CD4-positive, alpha-beta T cell (primary cell): Measurements from ENCODE around the gene UHRF1. TPM values are rescaled to one million over a fixed set of nuclear protein-coding genes. Genes with fewer than 3 reads are reported as not detected.
A peak's percentile ranks its signal among the peaks of the same experiment; 100 is the strongest.

Source experiments
- ATAC-seq: fragments of 200-7000 bp; cut with Tn5 transposase; one replicate; pipeline ENCODE4 v1.10.0; 2022; ENCODE audit warnings: mild to moderate bottlenecking; ENCODE audit not compliant: poor library complexity
- CTCF ChIA-PET: fragments of 350-600 bp; sonication (Branson Sonifier 250); formaldehyde crosslinking; loops from one replicate; lab custom pipeline; 2021; ENCODE audit warnings: antibody characterized with exemption, inconsistent platforms; lab: Charles Lee
- POLR2A ChIA-PET: fragments of 350-600 bp; sonication (Branson Sonifier 250); formaldehyde crosslinking; loops from one replicate; lab custom pipeline; 2021; ENCODE audit warnings: antibody characterized with exemption, inconsistent platforms; lab: Charles Lee
- DNase-seq, 14 experiments: peaks; one replicate each; pipeline ENCODE4 v3.0.0-alpha.2; 2013 to 2020; ENCODE audit warnings: mixed read lengths in 2 of 14
- H3K27ac ChIP-seq, 2 donors: one replicate each; pipeline versions ENCODE4 v1.5.1 to v1.7.0; 2013; ENCODE audit warnings: low read length in 2 of 2, low read depth in 1 of 2, mild to moderate bottlenecking in 1 of 2
- H3K27me3 ChIP-seq, 2 experiments: 1 replicate in 1 of 2; 2 replicates in 1 of 2; pipeline versions ENCODE4 v1.6.1 to v1.7.0; 2013; ENCODE audit warnings: low read length in 2 of 2, control low read depth in 1 of 2, mild to moderate bottlenecking in 1 of 2, moderate library complexity in 1 of 2; ENCODE audit not compliant: insufficient read depth in 2 of 2, control insufficient read depth in 1 of 2
- H3K36me3 ChIP-seq: one replicate; pipeline ENCODE4 v1.6.1; 2013; ENCODE audit warnings: low read length, control low read depth; ENCODE audit not compliant: insufficient read depth
- H3K4me1 ChIP-seq: one replicate; pipeline ENCODE4 v1.6.1; 2013; ENCODE audit warnings: low read length, control low read depth; ENCODE audit not compliant: insufficient read depth
- H3K4me3 ChIP-seq: one replicate; pipeline ENCODE4 v1.5.1; 2013; ENCODE audit warnings: mild to moderate bottlenecking, low read length, moderate library complexity
- H3K9me3 ChIP-seq, 2 experiments: 1 replicate in 1 of 2; 2 replicates in 1 of 2; pipeline versions ENCODE4 v1.6.1 to v1.7.0; 2013; ENCODE audit warnings: low read length in 2 of 2, mild to moderate bottlenecking in 2 of 2, control low read depth in 1 of 2, moderate library complexity in 1 of 2; ENCODE audit not compliant: control insufficient read depth in 1 of 2, insufficient read depth in 1 of 2
- H3K27ac Mint-ChIP-seq: one replicate; pipeline ENCODE4 v1.8.0; 2020; ENCODE audit warnings: mixed read lengths
- H3K27me3 Mint-ChIP-seq: one replicate; pipeline ENCODE4 v1.8.0; 2021; ENCODE audit warnings: mixed read lengths
- H3K36me3 Mint-ChIP-seq: one replicate; pipeline ENCODE4 v1.8.0; 2021; ENCODE audit warnings: low read depth, mixed read lengths
- H3K4me1 Mint-ChIP-seq: one replicate; pipeline ENCODE4 v1.8.0; 2021; ENCODE audit warnings: low read depth, mixed read lengths
- H3K4me3 Mint-ChIP-seq: one replicate; pipeline ENCODE4 v1.8.0; 2020; ENCODE audit warnings: mild to moderate bottlenecking, mixed read lengths
- H3K9me3 Mint-ChIP-seq: one replicate; pipeline ENCODE4 v1.8.0; 2020; ENCODE audit warnings: mixed read lengths
- intact Hi-C, 2 experiments: fragments of 100-400 bp; cut with DNase I in 1 of 2; cut with micrococcal nuclease in 1 of 2; formaldehyde crosslinking; loops; one replicate each; pipeline versions ENCODE4 v1.15.1 to v1.9.0; 2023 to 2025; cut with DNase I, micrococcal nuclease
- total RNA-seq, 174 experiments: library from RNA in 2 of 174; stranded (reverse) in 2 of 174; gene quantifications; one replicate each; pipeline ENCODE4 v1.2.3 and lab custom pipeline; 2021 to 2026
- TF ChIP-seq, protein P1 (sequence below): fragments of 200-600 bp; IDR thresholded peaks from one replicate; pipeline ENCODE4 v1.8.0; 2022; ENCODE audit warnings: antibody characterized with exemption, mild to moderate bottlenecking

Gene UHRF1
- total RNA-seq, 2 experiments from 2014 or later, result 0.16 to 0.20 TPM

DNA sequence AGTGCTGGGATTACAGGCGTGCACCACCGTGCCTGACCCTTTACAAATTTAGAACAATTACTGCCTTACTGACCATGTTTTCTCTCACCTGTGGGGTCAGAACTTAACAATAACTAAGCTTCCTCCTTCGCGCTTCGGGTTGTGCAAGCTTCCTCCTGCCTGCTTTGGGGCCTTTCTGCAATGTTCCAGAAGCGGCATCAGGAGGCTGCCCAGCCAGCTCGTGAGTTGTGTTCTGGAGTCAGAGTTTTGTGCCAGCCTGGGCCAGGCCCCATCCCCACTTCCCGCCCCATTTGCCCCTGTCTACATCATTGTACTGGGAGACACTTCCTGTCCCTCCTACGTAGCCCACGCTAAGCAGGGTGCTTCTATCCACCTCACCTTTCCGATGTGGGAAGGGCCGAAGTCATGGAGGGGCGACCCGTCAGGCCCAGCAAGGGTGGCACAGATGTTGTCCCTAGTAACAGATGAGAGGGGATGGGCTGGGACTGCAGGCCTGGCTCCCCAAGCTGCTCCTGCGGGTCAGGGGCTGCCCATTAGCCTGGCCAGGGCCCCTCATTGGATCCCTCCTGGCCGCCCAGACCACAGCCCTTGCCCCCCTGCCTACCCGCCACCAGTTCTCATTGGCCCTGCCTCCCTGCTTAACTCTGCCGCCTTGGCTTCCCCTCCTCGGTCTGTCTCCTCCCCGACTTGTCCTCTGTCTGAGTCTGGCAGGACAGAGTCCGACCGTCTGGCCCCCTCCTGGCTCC lies 13.4 kb downstream of the UHRF1 start:
- Mint-ChIP-seq H3K9me3 (no peaks in the 10 kb centered on the region), H3K27ac (no peak overlapping the region), H3K27me3 (no peaks in the 10 kb centered on the region), H3K4me1 (no peaks in the 10 kb centered on the region), H3K4me3 (peak overlapping the region; percentile 38), H3K36me3 (no peaks in the 10 kb centered on the region)
- H3K27ac ChIP-seq, result no peak overlapping the region
- DNase-seq (no peak), ATAC-seq (no peak)
- no peaks in the 10 kb centered on the region for H3K9me3 ChIP-seq
- ChIA-PET CTCF (no interaction called here), POLR2A (no interaction called here)
- H3K36me3 ChIP-seq, result no peaks in the 10 kb centered on the region
- no peaks in the 10 kb centered on the region for H3K4me1 ChIP-seq
- intact Hi-C loops, result no loop called here
- TF ChIP-seq, protein P1, sequence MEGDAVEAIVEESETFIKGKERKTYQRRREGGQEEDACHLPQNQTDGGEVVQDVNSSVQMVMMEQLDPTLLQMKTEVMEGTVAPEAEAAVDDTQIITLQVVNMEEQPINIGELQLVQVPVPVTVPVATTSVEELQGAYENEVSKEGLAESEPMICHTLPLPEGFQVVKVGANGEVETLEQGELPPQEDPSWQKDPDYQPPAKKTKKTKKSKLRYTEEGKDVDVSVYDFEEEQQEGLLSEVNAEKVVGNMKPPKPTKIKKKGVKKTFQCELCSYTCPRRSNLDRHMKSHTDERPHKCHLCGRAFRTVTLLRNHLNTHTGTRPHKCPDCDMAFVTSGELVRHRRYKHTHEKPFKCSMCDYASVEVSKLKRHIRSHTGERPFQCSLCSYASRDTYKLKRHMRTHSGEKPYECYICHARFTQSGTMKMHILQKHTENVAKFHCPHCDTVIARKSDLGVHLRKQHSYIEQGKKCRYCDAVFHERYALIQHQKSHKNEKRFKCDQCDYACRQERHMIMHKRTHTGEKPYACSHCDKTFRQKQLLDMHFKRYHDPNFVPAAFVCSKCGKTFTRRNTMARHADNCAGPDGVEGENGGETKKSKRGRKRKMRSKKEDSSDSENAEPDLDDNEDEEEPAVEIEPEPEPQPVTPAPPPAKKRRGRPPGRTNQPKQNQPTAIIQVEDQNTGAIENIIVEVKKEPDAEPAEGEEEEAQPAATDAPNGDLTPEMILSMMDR, result no peak
- no peak overlapping the region for H3K4me3 ChIP-seq
- no peaks in the 10 kb centered on the region for H3K27me3 ChIP-seq

DNA sequence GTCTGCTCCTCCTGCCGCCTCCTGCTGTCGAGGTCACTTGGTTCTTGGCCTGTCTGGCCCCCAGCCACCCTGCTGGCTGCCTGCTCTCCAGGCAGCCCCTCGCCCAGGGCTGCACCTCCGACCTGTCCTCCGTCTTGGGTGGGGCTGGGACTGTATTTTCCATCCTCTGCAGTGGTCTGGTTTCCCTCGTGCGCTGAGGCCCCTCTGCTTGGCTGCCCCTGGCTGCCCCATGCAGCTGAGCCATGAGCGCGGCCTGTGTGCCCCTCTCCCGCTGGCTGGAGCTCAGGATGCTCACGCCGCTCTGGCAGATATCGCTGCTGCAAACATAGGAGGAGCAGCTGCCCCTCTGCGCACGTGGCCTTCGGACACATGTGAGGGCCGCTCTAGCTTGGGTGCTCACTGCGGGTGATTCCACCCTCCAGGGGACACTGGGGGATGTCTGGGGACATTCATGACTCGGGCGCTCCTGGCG lies 14.0 kb downstream of the UHRF1 start:
- intact Hi-C loops, result no loop called here
- Histone ChIP-seq H3K27me3 (no peaks in the 10 kb centered on the region), H3K27ac (no peak overlapping the region), H3K4me3 (no peak overlapping the region), H3K4me1 (no peaks in the 10 kb centered on the region), H3K9me3 (no peaks in the 10 kb centered on the region), H3K36me3 (no peaks in the 10 kb centered on the region)
- ChIA-PET CTCF (no interaction called here), POLR2A (no interaction called here)
- H3K27me3 Mint-ChIP-seq, result no peaks in the 10 kb centered on the region
- H3K9me3 Mint-ChIP-seq, result no peaks in the 10 kb centered on the region
- H3K4me1 Mint-ChIP-seq, result no peaks in the 10 kb centered on the region
- TF ChIP-seq, protein P1, result no peak
- no peak overlapping the region for H3K4me3 Mint-ChIP-seq
- ATAC-seq (no peak), DNase-seq (no peak)
- no peak overlapping the region for H3K27ac Mint-ChIP-seq
- H3K36me3 Mint-ChIP-seq, result no peaks in the 10 kb centered on the region

DNA sequence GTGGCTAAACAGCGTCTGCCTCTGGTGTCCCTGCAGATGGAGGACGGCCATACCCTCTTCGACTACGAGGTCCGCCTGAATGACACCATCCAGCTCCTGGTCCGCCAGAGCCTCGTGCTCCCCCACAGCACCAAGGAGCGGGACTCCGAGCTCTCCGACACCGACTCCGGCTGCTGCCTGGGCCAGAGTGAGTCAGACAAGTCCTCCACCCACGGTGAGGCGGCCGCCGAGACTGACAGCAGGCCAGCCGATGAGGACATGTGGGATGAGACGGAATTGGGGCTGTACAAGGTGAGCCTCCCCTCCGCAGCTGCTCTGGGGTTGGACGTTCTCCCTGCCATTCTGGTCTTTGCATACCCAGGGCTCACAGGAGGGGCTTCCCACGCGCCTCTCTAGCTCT lies 19.9 kb downstream of the UHRF1 start:
- H3K4me1 Mint-ChIP-seq, result no peaks in the 10 kb centered on the region
- H3K27ac ChIP-seq, result no peak overlapping the region
- H3K9me3 Mint-ChIP-seq, result no peaks in the 10 kb centered on the region
- ChIA-PET POLR2A (interaction anchor here (1.1 kb wide), 1 partner anchor 12 kb away, joined by 3 read pairs; no protein-coding TSS in a partner anchor), CTCF (no interaction called here)
- no peaks in the 10 kb centered on the region for H3K27me3 ChIP-seq
- no peak overlapping the region for H3K4me3 ChIP-seq
- H3K27me3 Mint-ChIP-seq, result no peaks in the 10 kb centered on the region
- no peak overlapping the region for H3K4me3 Mint-ChIP-seq
- H3K27ac Mint-ChIP-seq, result no peak overlapping the region
- DNase-seq (no peak), ATAC-seq (no peak)
- no peaks in the 10 kb centered on the region for H3K4me1 ChIP-seq
- no peaks in the 10 kb centered on the region for H3K36me3 Mint-ChIP-seq
- peaks cover 0 to 6% of the 10 kb centered on the region in 2 experiments for H3K9me3 ChIP-seq
- TF ChIP-seq, protein P1, result no peak
- H3K36me3 ChIP-seq, result no peaks in the 10 kb centered on the region
- intact Hi-C loops, result no loop called here
